GM19372 (cell line): ENCODE results near the gene ZNF578.
"Not testable (repeated sequence)": the region's sequence is repeated elsewhere in the genome, so short reads cannot be mapped to it uniquely, and the experiment has no call there.

Experiments
- ATAC-seq: cut with Tn5 transposase; IDR thresholded peaks from one replicate; pipeline ENCODE4 v1.9.1; 2021; ENCODE audit warnings: mild to moderate bottlenecking, low read depth, moderate library complexity; ENCODE audit not compliant: unreplicated experiment

Gene ZNF578

DNA sequence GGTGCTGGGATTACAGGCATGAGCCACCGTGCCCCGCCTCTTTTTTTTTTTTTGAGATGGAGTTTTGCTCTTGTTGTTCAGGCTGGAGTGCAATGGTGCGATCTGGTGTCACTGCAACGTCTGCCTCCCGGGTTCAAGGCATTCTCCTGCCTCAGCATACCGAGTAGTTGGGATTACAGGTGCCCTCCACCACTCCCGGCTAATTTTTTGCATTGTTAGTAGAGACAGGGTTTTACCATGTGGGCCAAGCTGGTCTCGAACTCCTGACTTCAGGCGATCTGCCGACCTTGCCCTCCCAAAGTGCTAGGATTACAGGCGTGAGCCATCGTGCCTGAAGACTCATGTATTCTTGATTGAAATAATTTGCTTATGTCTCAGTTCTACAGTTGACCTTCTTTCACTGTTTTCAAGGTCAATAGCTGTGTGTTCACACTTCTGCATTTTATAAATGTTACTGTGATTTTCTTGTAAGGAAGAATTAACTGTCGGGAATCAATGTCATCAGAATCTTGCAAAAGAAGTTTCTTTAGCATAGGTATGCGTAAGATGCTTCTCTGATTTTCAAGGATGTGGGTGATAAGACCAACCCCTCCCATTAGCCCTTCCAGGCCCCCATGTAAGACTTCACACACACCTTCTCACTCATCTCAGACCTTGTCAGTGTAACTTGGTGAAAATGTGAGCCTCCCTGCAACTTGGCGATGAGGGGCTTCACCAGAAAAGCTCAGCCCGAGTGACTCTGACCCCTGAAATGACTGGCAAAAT, 104.1 kb downstream of the ZNF578 start:
- ATAC-seq, result no peak

DNA sequence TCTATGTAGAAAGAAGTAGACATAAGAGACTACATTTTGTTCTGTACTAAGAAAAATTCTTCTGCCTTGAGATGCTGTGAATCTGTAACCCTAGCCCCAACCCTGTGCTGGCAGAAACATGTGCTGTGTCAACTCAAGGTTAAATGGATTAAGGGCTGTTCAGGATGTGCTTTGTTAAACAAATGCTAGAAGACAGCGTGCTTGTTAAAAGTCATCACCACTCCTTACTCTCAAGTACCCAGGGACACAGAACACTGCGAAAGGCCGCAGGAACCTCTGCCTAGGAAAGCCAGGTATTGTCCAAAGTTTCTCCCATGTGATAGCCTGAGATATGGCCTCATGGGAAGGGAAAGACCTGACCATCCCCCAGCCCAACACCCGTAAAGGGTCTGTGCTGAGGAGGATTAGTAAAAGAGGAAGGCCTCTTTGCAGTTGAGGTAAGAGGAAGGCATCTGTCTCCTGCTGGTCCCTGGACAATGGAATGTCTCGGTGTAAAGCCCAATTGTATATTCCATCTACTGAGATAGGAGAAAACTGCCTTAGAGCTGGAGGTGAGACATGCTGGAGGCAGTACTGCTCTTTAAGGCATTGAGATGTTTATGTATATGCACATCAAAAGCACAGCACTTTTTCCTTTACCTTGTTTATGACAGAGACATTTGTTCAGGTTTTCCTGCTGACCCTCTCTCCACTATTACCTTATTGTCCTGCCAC, 105.5 kb downstream of the ZNF578 start:
- ATAC-seq, result not testable (repeated sequence)

DNA sequence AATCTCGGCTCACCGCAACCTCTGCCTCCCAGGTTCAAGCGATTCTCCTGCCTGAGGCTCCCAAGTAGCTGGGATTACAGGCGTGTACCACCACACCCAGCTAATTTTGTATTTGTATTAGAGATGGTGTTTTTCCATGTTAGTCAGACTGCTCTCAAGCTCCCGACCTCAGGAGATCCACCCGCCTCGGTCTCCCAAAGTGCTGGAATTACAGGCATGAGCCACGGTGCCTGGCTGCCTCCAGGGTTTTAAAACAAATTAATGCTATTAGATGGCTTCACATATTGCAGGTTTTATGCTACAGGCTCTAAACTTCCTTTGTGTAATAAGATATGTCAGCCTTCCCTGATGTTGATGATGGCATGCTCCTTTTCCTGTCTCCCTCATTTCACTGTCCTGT, 108.3 kb downstream of the ZNF578 start:
- ATAC-seq, result not testable (repeated sequence)
